GOT3 (cell line): ENCODE results near the gene ERVH48-1.
"Not testable (repeated sequence)": the region's sequence is repeated elsewhere in the genome, so short reads cannot be mapped to it uniquely, and the experiment has no call there.

ENCODE experiments used
- DNase-seq: peaks from one replicate; lab custom pipeline; 2025; ENCODE audit warnings: mixed read lengths; lab: John Stamatoyannopoulos, UW

Gene ERVH48-1

DNA sequence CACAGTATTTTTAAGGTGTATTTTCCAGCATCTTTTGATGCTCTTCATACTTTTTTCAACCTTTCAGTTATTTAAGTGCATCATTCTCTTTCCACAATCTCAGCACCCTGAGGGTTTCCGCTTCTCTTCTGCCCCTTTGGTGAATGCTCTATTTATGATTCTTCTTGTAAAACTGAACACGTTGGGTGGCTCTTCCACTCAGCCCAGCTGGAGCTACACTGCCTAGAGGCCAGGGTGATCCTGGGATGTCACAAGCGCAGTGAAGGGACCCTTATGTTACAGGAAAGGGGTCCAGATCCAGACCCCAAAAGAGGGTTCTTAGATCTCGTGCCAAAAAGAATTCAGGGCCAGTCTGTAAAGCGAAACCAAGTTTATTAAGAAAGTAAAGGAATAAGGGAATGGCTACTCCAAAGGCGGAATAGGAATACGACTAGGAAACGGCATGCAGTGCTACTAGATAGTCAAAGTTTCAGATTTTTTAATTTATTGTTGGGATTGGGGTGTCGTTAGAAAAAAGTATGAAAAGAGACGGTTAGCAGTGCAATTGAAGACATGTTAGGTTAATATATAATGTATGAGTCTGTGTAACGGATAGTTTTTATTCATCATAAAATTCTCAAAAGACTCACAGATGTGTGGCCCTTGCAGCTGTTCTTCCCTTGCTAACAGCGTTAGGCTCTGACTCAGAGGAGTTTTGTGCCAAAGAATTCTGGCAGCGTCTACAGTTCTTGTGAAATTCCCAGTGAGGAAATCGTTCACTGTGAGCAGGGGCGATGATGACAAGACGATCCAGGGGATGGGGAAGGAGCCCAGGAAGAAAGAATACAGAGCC, 14.4 kb upstream of the ERVH48-1 start:
- DNase-seq = peak; percentile 6

DNA sequence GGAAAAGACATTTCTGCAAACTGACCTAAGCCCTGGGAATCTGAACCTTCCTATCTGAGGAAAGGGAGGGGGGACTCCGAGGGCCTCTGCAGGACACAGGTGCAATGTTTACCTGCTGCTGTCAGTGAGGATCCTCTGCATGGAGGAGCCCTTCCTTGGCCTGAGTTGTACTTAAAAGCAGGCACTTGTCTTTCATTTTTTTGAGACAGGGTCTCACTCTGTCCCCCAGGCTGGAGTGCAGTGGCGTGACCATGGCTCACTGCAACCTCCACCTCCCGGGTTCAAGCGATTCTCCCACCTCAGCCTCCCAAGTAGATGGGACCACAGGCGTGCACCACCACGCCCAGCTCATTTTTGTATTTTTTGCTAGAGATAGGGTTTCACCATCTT, 13.2 kb upstream of the ERVH48-1 start:
- DNase-seq = not testable (repeated sequence)

- no peak for DNase-seq
Observed at GRCh38 chr21:42937960-42938605, 12.7 kb upstream of the ERVH48-1 start.

DNA sequence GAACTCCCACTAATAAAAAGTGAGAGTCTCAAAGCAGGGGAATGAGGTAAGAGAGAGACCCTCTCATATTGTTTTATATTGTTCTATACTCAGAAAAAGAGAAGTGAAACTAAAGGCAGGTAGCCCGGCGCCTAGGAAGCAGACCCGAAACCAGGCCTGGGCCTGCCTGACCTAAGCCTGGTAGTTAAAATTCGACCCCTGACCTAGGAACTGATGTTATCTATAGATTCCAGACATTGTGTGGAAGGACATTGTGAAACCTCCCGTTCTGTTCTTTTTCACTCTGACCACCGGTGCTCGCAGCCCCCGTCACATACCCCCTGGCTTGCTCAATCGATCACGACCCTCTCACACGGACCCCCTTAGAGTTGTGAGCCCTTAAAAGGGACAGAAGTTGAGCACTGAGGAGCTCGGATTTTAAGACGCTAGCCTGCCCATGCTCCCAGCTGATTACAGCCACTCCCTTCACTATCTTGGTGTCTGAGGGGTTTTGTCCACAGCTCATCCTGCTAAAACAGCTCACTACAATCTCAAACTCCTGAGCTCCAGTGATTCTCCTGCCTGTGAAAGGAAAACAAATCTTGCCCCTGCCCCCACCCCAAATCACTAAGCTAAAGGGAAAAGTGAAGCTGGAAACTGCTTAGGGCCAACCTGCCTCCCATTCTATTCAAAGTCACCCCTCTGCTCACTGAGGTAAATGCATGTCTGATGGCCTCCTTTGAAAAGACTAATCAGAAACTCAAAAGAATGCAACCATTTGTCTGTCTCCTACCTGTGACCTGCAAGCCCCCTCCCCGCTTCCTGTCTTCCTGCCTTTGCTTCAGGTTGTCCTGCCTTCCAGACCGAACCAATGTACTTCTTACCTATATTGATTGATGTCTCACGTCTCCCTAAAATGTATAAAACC, 11.9 kb upstream of the ERVH48-1 start:
- not testable (repeated sequence) for DNase-seq

GRCh38 chr21:42936360-42936759, 10.9 kb upstream of the ERVH48-1 start:
- not testable (repeated sequence) for DNase-seq

GRCh38 chr21:42933973-42934372, 8.5 kb upstream of the ERVH48-1 start:
- not testable (repeated sequence) for DNase-seq

- DNase-seq = not testable (repeated sequence)
Observed at GRCh38 chr21:42933137-42933970, 7.9 kb upstream of the ERVH48-1 start.

DNA sequence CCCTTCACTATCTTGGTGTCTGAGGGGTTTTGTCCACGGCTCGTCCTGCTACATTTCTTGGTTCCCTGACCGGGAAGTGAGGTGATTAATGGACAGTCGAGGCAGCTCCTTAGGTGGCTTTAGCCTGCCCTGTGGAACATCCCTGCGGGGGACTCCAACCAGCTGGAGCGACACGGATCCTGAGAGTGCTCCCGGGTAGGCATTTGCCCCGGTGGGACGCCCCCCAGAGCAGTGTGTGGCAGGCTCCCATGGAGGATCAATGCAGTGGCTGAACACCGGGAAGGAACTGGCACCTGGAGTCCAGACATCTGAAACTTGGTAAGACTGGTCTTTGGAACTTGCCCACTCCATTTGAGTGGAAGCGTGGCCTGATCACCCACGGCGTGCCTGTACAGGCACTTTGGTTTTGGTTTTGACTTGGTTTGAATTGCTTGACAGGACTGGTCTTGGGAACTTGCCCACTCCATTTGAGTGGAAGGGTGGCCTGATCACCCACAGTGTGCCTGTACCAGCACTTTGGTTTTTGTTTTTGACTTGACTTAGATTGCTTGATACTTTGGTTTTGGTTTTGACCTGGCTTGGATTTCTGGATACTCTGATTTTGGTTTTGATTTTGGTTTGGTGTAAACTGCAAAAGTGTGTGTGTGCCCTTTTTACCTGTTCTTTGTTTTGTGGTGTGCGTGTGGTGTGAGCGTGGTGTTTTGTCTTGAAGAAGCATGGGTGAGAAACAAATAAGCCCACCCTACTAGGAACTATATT, 7.1 kb upstream of the ERVH48-1 start:
- DNase-seq = not testable (repeated sequence)

GRCh38 chr21:42931560-42932235, 6.3 kb upstream of the ERVH48-1 start:
- DNase-seq = no peak

- no peak for DNase-seq
Observed at GRCh38 chr21:42929969-42930368, 4.5 kb upstream of the ERVH48-1 start.

GRCh38 chr21:42927474-42928200, 2.2 kb upstream of the ERVH48-1 start:
- DNase-seq = not testable (repeated sequence)

DNA sequence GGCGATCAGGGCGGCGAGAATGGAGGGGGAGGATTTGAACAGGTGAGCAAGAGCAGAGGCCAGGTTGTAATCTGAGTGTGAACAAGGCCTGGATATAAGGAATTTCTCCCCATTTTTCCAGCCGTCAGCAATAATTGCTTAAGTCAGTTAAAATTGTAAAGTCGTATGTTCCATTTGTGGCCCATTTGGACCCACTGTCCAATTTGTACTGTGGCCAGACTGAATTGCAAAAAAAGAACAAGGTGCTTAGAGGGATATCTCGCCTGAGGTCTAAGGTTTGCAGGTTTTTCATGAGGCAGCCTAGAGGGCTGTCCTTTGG, 1.0 kb downstream of the ERVH48-1 start:
- DNase-seq = no peak

DNA sequence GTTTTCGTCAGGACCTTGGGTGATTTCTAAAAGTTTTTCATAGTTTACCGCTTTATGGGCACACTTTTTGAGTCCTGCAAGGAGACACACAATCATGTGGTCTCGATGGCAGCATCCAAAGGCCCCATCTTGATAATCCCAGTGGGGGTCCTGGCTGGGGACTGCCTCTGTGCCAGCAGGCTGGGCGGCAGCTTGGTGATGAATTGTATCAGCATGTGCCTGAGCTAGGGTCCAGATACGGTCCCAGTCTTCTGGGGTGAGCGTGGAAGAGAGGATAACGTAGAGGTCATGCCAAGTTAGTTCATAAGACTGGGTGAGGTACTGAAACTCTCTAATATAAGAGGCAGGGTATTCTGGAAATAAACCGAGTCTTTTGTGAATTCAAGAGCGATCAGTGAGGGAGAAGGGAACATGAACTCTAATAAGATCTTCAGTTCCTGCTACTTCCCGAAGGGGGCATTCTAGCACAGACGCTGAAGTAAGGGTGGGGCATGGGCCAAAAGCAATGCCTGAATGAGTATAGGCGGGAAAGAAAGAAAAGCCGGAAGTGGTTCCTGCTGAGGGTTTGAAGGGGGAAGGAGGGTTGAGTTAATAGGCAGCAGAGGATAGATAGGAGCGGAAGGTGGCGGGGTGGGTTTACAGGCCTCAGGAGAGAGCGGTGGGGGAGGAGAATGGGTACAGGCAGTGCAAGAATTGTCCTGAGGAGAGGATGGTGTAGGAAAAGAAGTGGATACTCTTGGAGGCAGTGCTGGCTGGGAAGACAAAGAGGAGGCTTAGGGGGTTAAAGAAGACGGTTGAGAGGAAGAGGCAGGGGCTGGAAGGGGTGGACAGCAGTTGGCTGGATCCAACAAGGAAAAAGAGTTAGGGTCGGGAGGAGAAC, 1.6 kb downstream of the ERVH48-1 start:
- no peak for DNase-seq

GRCh38 chr21:42922918-42923317, 2.5 kb downstream of the ERVH48-1 start:
- DNase-seq = no peak

GRCh38 chr21:42921927-42922326, 3.5 kb downstream of the ERVH48-1 start:
- DNase-seq = no peak

DNA sequence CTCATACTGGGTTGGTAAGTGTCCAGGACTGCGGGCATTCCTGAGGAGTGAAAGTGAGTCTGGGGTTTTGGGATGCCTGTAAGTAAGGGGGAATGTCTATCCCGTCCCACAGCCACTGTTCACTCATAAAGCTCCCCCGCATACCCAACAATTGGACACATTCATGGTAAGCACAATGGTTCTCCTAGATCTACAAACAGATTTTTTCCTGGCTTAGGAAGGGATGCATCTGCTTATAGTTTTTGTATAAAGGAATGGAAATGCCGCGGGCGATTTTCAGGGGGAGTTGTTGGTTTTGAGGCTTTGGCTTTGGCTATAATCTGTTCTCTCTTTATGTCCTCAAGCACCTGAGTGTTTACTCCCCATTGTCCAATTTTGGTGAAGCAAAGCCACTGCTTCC, 7.1 kb downstream of the ERVH48-1 start:
- no peak for DNase-seq

DNA sequence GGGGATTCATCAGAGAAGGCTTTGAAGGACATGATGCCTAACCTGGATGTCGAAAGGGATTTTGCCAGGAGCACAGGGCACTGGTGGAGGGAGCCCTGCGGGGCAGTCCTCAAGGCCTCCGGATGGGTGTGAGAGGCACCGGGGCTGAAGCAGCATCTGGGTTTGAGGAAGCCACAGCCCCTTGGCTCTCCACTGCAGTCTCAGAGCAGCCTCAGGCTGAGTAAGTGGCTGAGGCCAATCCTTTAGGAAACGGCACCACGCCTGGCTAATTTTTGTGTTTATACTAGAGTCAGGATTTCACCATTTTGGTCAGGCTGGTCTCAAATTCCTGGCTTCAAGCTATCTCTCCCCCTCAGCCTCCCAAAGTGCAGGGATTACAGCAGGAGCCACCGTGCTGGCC, 12.0 kb downstream of the ERVH48-1 start:
- no peak for DNase-seq

GRCh38 chr21:42911920-42912319, 13.5 kb downstream of the ERVH48-1 start:
- DNase-seq = not testable (repeated sequence)

DNA sequence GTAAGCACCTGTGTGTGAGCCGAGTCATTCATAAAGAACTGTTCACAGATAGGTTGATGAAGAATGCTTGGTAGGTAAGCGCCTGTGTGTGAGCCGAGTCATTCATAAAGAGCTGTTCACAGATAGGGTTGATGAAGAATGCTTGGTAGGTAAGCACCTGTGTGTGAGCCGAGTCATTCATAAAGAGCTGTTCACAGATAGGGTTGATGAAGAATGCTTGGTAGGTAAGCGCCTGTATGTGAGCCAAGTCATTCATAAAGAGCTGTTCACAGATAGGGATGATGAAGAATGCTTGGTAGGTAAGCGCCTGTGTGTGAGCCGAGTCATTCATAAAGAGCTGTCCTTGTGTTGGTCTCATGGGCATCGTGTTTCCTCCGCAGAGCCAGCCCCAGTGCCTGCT, 16.9 kb downstream of the ERVH48-1 start:
- DNase-seq = not testable (repeated sequence)
